GM18909 (cell line): ENCODE data around the gene ARSD.

ENCODE experiments used
- ATAC-seq: cut with Tn5 transposase; IDR thresholded peaks from one replicate; pipeline ENCODE4 v1.9.1; 2021; ENCODE audit warnings: mild to moderate bottlenecking; ENCODE audit not compliant: unreplicated experiment, poor library complexity

ARSD gene

DNA sequence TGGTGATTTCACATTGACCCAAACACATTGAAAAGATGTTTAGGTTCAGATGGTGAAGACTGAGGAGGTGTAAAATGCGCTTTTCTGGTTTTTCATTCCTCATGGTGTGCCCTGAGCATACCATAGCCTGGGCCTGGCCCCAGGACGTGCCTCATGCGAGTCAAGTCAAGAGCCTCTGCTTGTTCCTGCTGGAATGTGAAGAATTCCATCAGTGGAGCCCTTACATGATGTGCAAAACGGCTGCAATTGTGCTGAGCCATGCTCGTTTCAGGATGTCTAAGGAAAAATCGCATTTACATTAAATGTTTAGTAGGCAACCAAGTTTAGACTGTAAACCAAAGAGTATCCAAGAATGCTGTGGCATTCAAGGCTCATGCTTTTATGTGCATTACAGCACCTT is 65.5 kb downstream of the ARSD start:
- ATAC-seq, result no peak

DNA sequence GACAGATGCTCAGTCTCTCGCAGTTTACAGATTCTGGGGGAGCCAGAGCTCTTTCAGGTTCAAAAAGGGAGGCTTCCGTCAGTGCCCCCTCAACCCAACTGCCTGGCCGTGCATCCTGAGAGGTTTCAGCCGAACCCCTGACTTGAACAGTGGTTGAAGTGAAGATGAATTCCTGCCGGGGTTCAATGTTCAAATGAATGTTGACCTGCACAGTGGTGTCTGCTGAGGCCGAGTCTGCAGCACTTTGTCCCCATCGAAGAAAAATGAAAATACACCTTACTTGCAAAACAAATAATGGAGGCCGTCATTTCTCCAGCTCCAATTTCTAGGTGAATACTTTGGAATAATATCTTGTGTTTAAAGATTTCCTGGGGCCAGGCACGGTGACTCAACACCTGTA is 66.7 kb downstream of the ARSD start:
- ATAC-seq, result no peak

DNA sequence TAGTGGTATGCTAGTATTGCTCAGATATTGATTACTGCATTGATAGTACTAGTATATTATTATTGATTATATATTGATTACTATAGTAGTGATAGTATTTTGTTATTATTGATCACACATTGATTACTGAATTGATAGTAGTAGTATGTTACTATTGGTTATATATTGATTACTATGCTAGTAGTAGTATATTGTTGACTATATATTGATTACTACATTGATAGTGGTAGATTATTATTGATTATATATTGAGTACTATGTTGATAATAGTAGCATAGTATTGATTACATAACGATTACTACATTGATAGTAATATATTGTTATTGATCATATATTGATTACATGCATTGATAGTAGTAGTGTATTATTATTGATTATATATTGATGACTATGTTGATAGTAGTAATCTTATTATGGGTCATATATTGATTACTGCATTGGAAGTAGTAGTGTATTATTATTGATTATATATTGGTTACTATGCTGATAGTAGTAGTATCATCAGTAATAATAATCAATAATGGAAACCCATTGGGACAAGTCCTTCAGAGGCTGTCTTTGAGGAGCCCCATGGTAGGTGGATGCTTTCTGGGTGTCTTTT is 69.8 kb downstream of the ARSD start:
- no peak for ATAC-seq

DNA sequence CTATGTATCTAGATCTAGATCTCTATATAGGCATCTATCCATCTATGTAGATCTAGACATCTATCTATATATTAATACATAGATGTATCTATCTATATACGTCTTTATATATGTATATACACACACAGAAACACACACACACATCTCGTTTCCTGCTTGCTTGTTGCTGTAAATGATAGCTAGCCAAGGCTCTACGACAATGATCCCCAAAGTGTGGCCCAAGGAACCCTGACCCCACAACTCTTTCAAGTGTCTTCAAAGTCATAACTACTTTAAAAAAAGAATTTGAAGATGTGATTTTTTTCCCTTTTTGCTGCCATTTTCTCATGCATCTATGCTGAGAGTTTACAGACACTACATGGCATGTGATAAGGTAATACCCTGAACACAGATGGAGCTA is 71.6 kb downstream of the ARSD start:
- ATAC-seq, result no peak

DNA sequence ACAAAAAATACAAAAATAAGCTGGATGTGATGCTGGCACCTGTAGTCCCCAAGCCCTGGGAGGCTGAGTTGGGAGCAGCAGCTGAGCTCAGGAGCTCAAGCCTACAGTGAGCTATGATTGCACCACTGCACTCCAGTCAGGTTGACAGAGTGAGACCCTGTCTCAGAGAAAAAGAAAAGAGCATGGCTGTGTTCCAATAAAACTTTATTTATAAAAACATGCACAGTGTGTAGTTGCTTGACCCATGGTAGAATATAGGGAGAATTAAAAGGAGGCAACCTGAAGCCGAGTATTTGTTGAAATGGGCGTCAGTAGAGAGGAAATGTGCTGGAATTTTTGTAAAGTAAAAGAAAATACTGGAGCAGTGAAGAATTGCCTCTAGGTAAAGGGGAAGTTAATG is 73.4 kb downstream of the ARSD start:
- no peak for ATAC-seq

DNA sequence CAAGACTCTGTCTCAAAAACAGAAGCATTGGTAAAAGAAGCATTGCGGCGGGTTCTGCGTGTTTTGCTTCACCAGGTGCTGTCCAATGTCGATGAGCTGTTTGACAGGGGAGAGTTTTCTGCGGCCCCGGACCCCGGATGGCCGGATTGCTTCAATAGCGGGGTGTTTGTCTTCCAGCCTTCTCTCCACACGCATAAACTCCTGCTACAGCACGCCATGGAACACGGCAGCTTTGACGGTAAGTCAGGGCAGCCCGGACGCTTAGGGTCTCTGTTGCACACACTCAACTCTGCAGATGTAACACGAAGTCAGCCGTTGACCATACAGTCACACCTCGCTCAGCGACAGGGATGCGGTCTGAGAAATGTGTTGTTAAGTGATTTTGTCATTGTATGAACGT is 74.2 kb downstream of the ARSD start:
- no peak for ATAC-seq
